HG03354 (cell line): ENCODE measurements around the gene GADD45A.
A peak's percentile ranks its signal among the peaks of the same experiment; 100 is the strongest.

Experiments used
- ATAC-seq: cut with Tn5 transposase; IDR thresholded peaks from one replicate; pipeline ENCODE4 v1.9.1; 2021; ENCODE audit warnings: mild to moderate bottlenecking; ENCODE audit not compliant: unreplicated experiment, poor library complexity, severe bottlenecking

GADD45A gene

DNA sequence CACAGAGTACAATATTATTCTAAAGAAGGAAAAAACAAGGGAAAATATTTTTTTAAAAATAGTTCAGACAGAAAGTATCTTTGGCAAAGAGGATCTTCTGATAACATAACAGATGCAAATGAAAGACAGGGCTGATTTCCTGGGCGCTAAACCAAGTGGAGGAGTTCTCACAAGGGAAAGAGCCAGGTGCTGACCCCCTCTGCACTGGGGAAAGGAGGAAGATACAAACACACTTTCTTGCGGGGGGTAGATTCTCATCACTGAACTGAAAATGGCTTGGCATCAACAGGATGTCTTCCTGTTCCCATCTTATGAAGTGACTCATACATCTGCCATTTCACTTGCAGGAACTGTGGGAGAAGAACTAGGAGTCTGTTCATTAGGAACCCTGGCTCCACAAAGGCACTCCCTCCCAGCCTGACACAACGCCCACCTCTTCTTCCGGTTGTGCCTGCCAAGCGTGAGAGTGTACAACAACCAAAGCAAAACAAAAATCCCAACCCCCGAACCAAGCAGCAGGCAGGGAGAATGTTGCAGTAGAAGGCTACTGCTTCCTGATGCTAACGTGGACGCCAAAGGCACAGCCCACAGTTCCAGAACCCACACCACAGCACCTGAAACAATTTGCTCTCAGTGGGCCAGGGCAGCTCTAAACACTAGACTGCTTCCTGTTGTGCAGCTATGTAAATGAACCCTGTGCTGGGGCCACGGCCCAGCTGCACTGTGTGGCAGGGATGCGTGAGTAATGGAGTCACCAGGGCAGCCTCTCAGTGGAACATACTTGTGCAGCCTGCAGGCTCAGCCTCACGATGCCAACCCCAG lies 51.0 kb downstream of the GADD45A start:
- peak; percentile 98 for ATAC-seq

DNA sequence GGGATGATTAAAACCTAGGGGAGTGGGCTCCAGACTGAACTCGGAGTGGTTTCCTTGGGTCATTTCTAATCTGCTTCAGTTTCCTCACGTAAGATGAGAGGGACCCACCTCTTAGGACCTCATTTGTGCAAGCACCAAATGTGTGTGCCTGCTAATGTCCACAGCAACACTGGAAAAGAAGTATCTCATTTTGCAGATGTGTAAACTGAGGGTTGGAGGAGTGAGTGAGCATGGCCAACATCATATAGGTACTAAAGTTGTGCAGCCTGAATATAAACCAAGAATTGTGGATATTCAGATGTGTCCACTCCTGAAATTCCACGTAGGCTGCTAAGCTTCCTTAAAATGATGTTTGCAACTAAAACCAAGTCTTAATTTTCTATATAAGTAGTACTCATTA lies 51.7 kb downstream of the GADD45A start:
- ATAC-seq: no peak

DNA sequence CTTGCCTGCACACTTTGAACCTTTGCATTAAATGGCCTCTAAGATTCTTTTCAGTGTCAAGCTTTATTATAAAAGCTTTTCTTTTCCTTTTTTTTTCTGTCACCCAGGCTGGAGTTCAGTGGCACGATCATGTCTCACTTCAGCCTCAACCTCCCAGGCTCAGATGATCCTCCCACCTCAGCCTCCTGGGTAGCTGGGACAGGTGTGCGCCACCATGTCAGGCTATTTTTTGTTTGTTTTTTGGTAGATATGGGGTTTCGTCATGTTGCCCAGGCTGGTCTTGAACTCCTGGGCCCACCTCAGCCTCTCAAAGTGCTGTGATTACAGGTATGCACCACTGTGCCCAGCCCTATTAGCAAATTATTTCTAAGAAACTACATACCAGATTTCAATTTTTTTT lies 52.9 kb downstream of the GADD45A start:
- no peak for ATAC-seq
